Breast epithelium (tissue), 3 donors: ENCODE results near the gene TREML4.
"Not testable (repeated sequence)": the region's sequence is repeated elsewhere in the genome, so short reads cannot be mapped to it uniquely, and the experiment has no call there.

Experiments used
- POLR2A ChIP-seq: fragments of 450-650 bp; IDR thresholded peaks from one replicate; pipeline ENCODE4 v1.6.1; 2016; ENCODE audit warnings: antibody characterized with exemption, mild to moderate bottlenecking, moderate library complexity
- POLR2AphosphoS5 ChIP-seq, 3 donors: sonication (generic); formaldehyde crosslinking; IDR thresholded peaks; one replicate each; pipeline ENCODE4 v1.6.1; 2017; ENCODE audit warnings: antibody characterized with exemption in 3 of 3
- TF ChIP-seq, protein P1 (sequence below), 3 donors: fragments of 450-650 bp; IDR thresholded peaks; one replicate each; pipeline ENCODE4 v1.5.1; 2016 to 2017; ENCODE audit warnings: antibody characterized with exemption in 3 of 3, mild to moderate bottlenecking in 3 of 3, moderate library complexity in 3 of 3

DNA sequence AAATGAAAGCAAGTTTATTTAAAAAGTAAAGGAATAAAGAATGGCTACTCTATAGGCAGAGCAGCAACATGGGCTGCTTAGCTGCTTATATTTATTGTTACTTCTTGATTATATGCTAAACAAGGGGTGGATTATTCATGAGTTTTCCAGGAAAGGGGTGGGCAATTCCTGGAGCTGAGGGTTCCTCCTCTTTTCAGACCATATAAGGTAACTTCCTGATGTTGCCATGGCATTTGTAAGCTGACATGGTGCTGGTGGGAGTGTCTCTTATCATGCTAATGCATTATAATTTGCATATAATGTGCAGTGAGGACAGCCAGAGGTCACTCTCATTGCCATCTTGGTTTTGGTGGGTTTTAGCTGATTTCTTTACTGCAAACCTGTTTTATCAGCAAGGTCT is 39.1 kb upstream of the TREML4 start:
- TF ChIP-seq, protein P1, sequence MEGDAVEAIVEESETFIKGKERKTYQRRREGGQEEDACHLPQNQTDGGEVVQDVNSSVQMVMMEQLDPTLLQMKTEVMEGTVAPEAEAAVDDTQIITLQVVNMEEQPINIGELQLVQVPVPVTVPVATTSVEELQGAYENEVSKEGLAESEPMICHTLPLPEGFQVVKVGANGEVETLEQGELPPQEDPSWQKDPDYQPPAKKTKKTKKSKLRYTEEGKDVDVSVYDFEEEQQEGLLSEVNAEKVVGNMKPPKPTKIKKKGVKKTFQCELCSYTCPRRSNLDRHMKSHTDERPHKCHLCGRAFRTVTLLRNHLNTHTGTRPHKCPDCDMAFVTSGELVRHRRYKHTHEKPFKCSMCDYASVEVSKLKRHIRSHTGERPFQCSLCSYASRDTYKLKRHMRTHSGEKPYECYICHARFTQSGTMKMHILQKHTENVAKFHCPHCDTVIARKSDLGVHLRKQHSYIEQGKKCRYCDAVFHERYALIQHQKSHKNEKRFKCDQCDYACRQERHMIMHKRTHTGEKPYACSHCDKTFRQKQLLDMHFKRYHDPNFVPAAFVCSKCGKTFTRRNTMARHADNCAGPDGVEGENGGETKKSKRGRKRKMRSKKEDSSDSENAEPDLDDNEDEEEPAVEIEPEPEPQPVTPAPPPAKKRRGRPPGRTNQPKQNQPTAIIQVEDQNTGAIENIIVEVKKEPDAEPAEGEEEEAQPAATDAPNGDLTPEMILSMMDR (IDR thresholded peaks at IDR 0.05), result not testable (repeated sequence)
- TF ChIP-seq POLR2AphosphoS5 (IDR thresholded peaks at IDR 0.05); POLR2A: not testable (repeated sequence)
